Stimulated activated CD4-positive, alpha-beta T cell treated with anti-CD3 and anti-CD28 coated beads, Interleukin-12 subunit alpha, Interleukin-12 subunit beta, amount 100 ng/mL, for 48 hours (primary cell): Measurements from ENCODE around the gene TMEM88.

Source experiments
- DNase-seq, 3 donors: peaks; one replicate each; pipeline ENCODE4 v3.0.0-alpha.2; 2020; ENCODE audit warnings: low read depth in 2 of 3, low spot score in 1 of 3

Gene TMEM88

DNA sequence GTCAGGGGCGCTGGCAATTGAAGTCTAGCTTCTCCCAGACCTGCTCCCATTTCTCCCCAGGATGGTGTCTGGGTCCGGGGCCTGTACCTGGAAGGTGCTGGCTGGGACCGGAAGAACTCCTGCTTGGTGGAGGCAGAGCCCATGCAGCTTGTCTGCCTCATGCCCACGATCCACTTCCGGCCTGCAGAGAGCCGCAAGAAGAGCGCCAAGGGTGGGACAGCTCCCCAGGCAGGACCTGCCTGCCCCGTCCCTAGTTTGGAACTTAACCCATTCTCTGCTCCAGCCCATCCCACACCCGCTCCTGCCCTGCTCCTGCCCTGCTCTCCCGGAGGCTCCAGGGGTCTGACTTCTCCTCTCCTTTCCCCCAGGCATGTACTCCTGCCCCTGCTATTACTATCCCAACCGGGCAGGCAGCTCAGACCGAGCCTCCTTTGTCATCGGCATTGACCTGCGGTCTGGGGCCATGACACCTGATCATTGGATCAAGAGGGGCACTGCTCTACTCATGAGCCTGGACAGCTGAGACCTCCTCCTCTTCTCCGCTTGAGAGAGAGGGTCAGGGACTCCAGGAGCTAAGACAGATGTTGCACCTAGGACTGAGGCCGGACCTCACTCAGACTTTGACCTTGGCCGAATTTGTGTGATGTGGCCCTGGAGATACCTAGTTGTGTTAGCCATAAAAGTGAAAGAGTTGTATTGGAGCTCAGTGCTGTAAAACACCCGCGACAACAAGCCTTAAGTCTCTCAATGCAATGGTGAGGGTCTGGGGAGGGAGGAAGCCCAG is 21.7 kb upstream of the TMEM88 start:
- no peak for DNase-seq

DNA sequence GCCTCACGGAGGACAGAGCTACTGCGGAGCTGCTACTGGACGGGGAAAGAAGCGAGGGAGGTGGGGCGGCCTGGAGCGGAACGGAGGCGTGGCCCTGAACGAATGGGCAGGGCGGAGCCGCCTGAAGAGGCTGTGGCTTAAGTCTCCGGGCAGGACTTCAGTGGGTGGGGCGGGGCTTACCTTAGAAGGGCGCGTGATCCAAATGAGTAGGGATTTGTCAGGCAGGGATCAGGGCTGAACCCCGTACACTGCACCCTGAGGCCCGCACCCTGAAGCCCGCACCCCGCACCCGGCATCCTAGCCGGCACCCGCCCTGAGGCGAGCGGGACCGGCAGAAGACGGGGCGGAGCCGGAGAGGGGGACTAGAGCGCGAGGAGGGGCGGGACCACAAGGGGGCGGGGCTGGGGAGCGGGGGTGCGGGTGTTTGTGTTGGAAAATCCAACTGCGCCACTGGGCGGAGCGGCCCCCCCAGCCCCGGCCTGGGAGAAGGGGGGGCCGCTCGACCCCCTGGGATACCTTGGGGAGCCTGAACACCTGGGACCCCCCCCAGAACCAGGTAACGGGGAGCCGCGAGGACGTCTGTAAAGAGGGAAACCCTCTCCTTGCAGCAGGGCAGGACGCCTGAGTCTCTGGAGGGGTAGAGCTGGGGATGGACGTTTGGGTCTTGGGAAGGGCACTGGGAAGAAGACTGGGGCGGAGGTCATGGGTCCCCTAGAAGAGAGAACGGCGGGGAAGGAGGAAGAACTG is 20.9 kb upstream of the TMEM88 start, which contains the start of gene KDM6B:
TSS of gene KDM6B (plus strand) at position 423 of the 747 bp plus-strand sequence. CDS start 11,338 bp downstream, outside the sequence.
- DNase-seq: peak; percentile 73 to 86 (median 74)

DNA sequence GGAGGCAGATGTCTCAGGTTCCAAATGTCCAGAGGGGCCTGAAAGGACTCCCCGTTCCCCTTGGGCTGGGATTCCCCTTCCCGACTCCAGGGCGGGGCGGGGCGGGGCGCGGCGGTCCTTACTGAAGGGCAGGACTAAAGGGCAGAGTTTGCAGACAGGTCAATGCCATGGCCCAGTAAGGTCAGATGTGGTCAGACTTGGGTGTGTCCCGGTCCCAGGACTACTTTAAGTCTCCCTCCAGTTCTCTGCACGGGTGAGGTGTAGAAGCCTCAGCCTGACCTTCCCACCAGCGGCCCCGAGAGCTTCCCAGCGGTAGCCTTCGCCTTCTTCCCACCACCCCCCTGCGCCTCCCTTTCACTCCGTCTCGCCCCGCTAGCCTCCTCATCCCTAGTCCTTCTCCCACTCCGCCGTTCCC is 20.3 kb upstream of the TMEM88 start:
- DNase-seq: no peak

GRCh38 chr17:7834957-7835813 is 19.7 kb upstream of the TMEM88 start:
- peak; percentile 85 to 90 (median 85) for DNase-seq

GRCh38 chr17:7835814-7836595 is 18.9 kb upstream of the TMEM88 start:
- DNase-seq: no peak

GRCh38 chr17:7836596-7837407 is 18.1 kb upstream of the TMEM88 start:
- peak; percentile 56 to 71 (median 65) for DNase-seq

DNA sequence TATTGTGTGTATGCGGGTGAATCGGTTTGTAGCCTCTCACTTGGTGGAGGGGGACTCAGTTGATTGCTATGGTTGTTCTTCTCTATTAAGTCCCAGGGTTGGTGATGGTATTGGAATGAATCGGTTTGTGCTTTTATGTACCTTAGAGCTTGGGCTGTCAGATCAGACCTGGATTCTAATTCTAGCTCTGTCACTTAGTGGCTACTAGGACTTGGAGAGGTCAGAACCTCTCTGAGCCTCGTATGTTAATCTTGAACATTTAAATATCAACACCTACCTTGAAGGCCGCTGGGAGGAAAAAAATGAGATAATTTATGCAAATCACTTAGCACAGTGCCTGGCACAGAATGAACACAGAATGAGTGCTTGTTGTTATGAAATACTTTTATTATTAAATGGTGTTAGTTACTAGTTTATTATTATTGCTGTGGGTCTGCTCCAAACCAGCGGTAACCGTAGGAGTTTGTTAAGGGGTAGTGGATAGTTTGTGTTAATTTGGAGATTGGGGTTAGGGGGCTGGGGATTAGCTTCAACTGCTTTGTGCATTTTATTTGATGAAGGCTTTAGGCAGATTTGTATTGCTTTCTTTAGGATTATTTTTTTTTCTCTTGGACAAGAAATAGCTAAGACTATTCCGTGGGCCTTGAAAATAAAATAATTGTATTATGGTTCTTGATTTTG is 17.3 kb upstream of the TMEM88 start:
- no peak for DNase-seq

GRCh38 chr17:7838090-7839075 is 16.5 kb upstream of the TMEM88 start:
- DNase-seq: no peak

- DNase-seq: no peak
Observed at GRCh38 chr17:7839190-7839875, 15.5 kb upstream of the TMEM88 start.

DNA sequence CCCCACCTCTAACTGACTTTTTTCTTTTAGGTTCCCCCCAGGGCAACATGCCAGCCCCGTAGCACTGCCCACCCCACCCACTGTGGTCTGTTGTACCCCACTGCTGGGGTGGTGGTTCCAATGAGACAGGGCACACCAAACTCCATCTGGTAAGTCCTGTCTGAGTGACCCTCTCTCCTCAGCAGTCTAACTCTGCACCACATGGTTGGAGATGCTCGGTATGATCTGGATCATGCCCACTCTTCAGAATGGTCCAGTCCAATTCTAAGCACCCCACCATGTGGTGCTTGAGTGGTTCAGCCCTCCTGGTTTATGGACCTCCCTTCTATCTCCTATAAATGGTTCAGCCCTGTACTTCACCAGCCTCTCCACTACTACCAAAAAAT is 15.0 kb upstream of the TMEM88 start:
- DNase-seq: no peak

- DNase-seq: no peak
Observed at GRCh38 chr17:7840441-7840840, 14.4 kb upstream of the TMEM88 start.

- DNase-seq: no peak
Observed at GRCh38 chr17:7840875-7841274, 14.0 kb upstream of the TMEM88 start.

DNA sequence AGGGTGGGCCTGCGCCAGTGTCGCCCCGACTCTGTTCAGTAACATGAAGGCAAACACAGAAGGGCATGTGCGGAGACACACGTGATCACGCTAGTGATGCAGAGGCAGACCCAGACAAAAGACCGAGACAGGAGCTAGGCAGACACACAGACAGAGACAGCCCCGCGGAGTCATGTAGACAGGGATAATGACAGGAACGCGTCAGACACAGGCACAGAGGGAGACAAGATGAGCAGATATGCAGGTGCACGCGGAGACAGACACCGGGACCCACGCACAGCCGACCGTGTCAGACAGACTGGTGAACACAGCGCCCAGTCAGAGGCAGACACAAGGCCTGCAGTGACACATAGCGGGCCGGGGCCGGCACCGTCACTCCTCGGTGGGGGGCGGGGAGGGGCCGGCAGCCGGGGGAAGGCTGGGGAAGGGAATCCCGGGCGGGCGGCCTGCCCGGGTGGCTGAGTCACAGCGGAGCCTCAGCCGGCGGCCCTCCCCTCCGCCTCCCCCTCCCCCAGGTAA is 13.4 kb upstream of the TMEM88 start:
- DNase-seq: peak; percentile 82 to 86 (median 83)

- DNase-seq: peak; percentile 77 to 82 (median 77)
Observed at GRCh38 chr17:7841915-7842379, 12.9 kb upstream of the TMEM88 start.

- peak; percentile 89 to 94 (median 91) for DNase-seq
Observed at GRCh38 chr17:7842380-7843256, 12.2 kb upstream of the TMEM88 start.

- DNase-seq: peak in 1 of 3 donors; percentile 47
Observed at GRCh38 chr17:7843257-7843535, 11.7 kb upstream of the TMEM88 start.
